NB4 (cell line): ENCODE measurements around the gene TNFRSF18.

Experiments
- DNase-seq: peaks from one replicate; pipeline ENCODE4 v3.0.0; 2010; ENCODE audit warnings: low read depth
- H3K4me3 ChIP-seq: one replicate; pipeline ENCODE4 v1.5.1; 2011; ENCODE audit warnings: mild to moderate bottlenecking, low read depth, low read length, moderate library complexity
- MAX ChIP-seq: IDR thresholded peaks from 2 replicates; pipeline ENCODE4 v1.6.1; 2011; ENCODE audit warnings: low read depth, low read length
- MYC ChIP-seq: IDR thresholded peaks from 2 replicates; pipeline ENCODE4 v1.6.1; 2011; ENCODE audit warnings: low read depth, low read length
- POLR2A ChIP-seq: IDR thresholded peaks from 2 replicates; pipeline ENCODE4 v1.6.1; 2011; ENCODE audit warnings: mild to moderate bottlenecking; ENCODE audit not compliant: insufficient read length; ENCODE audit errors: extremely low read depth
- TF ChIP-seq, protein P1 (sequence below): IDR thresholded peaks from one replicate; pipeline ENCODE4 v1.5.1; 2012; ENCODE audit warnings: low read depth, low read length

TNFRSF18 gene, protein sequence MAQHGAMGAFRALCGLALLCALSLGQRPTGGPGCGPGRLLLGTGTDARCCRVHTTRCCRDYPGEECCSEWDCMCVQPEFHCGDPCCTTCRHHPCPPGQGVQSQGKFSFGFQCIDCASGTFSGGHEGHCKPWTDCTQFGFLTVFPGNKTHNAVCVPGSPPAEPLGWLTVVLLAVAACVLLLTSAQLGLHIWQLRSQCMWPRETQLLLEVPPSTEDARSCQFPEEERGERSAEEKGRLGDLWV

DNA sequence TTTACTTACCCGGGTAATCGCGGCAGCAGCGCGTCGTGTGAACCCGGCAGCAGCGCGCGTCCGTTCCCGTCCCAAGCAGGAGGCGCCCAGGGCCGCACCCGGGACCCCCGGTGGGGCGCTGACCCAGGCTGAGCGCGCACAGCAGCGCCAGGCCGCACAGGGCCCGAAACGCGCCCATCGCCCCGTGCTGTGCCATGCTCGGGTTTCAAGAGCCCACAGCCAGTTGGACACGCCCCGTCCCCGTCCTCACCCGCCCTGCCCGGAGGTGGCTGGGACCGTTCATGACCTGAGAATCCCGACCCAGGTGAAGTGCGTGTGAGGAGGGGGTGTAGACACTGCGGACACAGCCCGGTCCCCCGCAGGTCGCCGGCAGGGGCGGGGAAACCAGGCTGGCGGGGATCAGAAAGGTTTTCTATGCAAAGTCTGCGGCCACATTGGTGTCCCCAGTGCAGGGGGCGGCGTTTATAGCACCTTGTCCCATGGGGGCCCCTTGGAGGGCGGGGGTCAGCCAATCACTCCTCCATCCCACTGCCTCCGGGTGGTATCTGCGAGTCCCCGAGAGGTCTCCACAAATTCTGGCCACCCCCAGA lies at the start of gene TNFRSF18:
TNFRSF18 (minus strand) TSS at position 217 of the 590 bp plus-strand sequence; CDS start at position 196, 21 bp downstream.
- H3K4me3 ChIP-seq = no peak within 1 kb of the TSS
- peak; percentile 19 for DNase-seq
- TF ChIP-seq, protein P1, sequence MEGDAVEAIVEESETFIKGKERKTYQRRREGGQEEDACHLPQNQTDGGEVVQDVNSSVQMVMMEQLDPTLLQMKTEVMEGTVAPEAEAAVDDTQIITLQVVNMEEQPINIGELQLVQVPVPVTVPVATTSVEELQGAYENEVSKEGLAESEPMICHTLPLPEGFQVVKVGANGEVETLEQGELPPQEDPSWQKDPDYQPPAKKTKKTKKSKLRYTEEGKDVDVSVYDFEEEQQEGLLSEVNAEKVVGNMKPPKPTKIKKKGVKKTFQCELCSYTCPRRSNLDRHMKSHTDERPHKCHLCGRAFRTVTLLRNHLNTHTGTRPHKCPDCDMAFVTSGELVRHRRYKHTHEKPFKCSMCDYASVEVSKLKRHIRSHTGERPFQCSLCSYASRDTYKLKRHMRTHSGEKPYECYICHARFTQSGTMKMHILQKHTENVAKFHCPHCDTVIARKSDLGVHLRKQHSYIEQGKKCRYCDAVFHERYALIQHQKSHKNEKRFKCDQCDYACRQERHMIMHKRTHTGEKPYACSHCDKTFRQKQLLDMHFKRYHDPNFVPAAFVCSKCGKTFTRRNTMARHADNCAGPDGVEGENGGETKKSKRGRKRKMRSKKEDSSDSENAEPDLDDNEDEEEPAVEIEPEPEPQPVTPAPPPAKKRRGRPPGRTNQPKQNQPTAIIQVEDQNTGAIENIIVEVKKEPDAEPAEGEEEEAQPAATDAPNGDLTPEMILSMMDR = no peak
- TF ChIP-seq MAX = no peak
- TF ChIP-seq MYC = no peak

DNA sequence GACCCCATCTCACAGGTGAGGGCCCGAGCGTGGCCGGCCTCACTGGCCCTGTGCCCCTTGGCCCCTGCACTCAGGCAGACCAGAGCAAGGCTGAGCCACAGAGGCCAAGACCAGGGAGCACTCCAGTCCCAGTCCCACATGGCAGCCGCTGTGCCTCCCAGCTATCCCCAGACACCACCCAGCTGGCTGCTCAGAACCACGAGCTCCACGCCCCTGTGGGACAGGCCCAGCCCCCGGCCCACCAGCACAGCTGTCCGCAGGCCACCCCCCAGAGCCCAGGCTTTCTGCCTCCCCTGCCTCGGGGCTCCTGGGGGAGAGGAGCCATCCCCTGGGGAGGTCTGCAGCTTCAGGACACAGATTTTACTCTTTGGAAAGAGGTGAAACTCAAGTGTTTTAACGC lies 49.2 kb upstream of the TNFRSF18 start:
- TF ChIP-seq MYC = no peak
- no peak for TF ChIP-seq POLR2A
- TF ChIP-seq, protein P1 = no peak
- TF ChIP-seq MAX = no peak
- DNase-seq = no peak
- H3K4me3 ChIP-seq = no peak overlapping the region

DNA sequence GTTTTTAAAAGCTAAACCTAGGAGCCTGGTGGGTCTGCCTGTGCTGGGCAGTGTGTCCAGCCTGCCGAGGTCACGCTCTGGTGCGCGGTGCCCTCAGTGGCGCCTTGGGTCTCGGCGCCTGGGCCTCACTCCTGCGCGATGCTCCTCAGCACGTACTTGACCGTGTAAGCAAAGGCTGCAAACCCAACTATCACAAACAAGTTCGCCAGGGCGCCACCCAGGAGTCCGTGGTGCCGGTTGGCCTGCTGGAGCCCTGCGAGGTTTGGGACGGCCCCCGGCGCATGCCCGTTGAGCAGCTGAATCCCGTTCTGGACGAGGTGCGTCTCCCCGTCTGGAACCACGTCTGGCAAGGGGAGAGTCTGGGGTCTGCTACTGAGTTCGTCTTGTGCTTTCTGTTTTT lies 48.7 kb upstream of the TNFRSF18 start:
- no peak for TF ChIP-seq MYC
- TF ChIP-seq, protein P1 = no peak
- TF ChIP-seq MAX = no peak
- no peak for TF ChIP-seq POLR2A
- H3K4me3 ChIP-seq = no peak overlapping the region
- DNase-seq = no peak

GRCh38 chr1:1254667-1254998 lies 48.2 kb upstream of the TNFRSF18 start:
- TF ChIP-seq, protein P1 = no peak
- TF ChIP-seq POLR2A = no peak
- no peak for TF ChIP-seq MAX
- TF ChIP-seq MYC = no peak
- no peak overlapping the region for H3K4me3 ChIP-seq
- DNase-seq = no peak

- TF ChIP-seq POLR2A (no peak), MAX (no peak), MYC (no peak)
- TF ChIP-seq, protein P1 = no peak
- DNase-seq = no peak
- no peak overlapping the region for H3K4me3 ChIP-seq
Measured at GRCh38 chr1:1253972-1254666, 47.7 kb upstream of the TNFRSF18 start.
